NOMO-1 treated with dmso at 0.1 percent for 144 hours (cell line): ENCODE results near the gene PAGE2B.
"Not testable (repeated sequence)": the region's sequence is repeated elsewhere in the genome, so short reads cannot be mapped to it uniquely, and the experiment has no call there.

ENCODE experiments used
- DNase-seq: peaks from one replicate; lab custom pipeline; 2025; ENCODE audit not compliant: unreplicated experiment; lab: John Stamatoyannopoulos, UW

PAGE2B gene

DNA sequence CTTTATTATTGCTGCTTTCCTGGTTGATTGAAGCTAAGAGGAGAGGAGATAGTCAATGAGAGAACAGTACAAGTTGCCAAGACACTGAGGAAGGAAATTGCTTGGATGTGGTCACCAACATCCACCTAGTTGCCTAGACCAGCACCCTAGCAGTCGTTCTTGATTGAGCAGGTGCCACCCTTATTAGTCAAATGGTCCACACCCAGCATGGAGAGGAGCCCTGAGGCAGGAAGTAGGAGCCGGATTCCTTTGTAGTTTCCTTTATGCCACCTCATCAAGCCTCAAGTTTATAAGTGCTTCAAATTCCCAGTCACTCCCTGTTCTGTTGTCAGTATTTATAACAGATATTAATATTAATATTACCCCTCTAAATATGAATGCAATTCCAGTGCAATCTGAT is 33.1 kb downstream of the PAGE2B start:
- DNase-seq = no peak

DNA sequence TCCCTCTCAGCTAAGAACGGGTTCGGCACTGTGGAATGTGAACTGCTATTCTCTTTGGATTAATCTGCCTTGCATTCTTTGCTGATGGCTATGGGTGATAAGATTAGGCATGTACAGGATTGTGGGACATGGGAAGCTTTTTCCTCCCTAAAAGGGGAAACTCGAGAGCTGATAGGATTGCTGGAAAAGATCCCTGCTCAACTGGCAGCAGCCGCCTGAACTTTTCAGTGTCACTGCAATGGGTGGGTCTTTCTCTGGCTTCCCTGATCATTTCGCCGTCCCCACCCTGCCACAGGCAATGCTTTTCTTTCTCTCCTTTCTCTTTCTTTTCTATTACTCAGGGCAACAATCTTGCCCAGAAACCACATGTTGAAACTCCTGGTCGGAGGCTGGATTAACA is 34.5 kb downstream of the PAGE2B start:
- DNase-seq = no peak

DNA sequence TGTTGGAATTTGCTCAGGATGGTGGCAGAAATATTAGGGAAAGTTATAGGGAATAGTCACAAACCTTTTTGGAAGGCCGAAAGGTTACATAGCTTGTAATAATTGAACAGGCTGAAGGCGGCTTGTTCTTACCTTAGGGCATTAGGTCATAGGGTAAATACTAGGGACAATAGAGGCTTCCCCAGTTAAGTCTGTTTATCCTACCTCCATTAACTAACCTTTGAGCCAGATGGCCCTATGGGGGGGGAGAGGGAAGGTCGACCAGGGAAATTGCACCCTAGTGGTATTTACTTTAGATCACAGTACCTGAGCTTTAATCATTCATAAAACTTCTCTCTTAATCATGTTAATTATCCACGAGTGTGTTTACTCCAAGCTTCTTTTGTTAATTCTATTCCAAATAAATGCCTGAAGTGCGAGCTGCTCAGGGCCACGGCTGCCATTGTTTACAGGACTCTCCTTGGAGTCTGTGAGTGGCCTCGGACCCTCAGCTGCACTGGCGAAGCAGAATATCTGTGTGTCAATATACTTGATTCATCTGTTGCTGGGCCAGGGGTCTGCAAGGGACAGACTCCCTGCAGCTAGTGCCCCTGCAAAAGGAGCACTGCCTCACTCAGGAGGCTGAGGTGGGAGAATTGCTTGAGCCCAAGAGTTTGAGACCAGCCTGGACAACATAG is 36.9 kb downstream of the PAGE2B start:
- no peak for DNase-seq

DNA sequence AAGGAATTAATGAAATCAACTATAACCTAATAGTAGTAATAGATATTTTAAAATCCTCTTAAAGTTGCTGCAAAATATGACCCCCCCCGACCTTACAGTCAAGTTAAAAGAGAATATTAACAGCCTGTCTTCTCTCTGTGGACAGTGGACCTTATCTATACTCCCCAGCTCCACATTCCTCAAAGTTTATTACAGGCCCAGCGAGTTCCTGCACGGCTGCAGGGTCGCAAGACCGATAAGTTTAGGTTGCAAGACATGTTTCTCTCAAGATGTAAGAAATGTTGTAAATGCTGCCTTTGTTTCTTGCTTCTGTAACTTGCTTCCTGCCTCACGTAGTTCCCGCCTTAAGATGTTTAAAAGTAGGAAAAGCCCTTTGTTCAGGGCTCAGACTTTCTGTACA is 41.8 kb downstream of the PAGE2B start:
- DNase-seq = not testable (repeated sequence)

DNA sequence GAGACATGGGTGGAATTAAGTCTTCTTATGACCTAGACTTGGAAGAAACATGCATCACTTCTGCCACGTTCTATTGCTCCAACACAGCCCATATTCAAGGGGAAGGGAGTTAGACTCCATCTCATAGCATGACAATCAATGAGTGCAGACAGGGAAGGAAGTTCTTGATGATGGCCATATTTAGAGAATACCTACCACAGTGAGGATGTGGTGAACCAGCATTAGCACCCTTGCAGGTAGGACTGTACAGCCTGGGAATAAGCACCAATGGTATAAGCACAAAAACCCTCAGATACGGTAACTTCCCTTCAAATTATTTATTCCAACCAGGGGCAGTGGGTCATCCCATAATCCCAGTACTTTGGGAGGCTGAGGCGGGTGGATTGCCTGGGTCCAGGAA is 43.7 kb downstream of the PAGE2B start:
- no peak for DNase-seq

DNA sequence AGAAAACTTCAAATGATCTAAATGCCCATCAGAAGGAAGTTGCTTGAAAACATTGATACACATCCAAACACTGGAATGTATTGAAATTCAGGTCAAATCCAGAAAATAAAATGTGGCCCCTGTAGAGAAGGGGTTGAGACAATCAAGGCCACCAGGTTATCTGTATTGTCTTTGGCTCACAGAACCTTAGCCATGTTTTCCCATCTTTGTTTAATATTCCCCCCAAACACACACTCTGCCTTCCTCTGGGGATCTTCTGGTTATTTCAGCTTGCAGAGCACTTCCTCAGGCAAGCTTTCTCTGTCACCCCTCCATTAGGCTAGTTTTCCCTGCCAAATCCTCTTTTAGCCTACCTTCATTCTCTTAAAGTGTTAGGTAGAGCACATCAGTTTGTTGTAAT is 44.4 kb downstream of the PAGE2B start:
- DNase-seq = no peak

DNA sequence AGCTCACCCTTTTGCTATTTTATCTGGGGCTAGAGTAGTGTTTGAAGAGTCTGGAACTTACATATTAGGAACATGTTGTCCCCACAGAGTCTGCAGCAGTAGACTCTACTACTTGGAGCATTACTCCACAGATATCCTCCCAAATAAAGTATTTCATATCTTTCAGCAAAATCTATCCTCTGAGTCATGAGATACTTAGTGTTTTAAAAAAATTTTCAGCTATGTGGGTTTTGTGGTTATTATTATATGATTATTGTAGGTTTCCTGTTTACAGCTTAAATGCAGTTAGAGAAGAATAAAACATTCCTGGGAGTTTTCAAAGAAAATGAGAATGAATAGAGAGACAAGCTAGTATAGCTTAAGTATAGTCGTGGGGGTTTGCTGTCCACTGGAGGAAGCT is 44.9 kb downstream of the PAGE2B start:
- DNase-seq = no peak

DNA sequence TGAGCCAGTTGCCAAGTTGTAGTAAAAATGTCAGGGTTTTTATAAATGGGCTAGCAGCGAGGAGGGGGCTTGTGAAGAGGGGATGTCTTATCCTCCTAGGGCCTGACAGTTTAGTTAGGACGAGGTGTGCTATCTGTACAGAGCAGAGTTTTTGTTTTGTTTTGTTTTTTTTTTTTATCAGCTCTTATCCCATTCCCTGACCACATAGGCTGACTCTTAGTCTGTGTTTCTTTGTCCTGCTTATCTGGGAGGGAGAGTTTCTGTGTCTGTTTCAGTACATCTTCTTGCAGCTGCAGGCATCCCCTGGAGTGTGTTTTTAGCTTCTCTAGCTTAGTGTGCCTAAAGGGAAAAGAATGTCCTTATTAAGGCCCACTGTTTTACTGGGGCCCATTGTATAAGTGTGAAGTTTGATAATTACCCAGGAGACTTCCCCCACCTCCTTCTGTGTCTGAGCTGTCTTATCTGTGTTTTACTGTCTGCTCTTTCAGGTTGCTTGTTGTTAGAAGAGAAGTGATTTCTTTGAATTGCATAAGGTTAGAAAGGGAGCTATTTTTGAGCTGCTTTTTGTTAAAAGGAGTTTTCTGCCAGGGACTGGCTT is 46.0 kb downstream of the PAGE2B start:
- DNase-seq = no peak

DNA sequence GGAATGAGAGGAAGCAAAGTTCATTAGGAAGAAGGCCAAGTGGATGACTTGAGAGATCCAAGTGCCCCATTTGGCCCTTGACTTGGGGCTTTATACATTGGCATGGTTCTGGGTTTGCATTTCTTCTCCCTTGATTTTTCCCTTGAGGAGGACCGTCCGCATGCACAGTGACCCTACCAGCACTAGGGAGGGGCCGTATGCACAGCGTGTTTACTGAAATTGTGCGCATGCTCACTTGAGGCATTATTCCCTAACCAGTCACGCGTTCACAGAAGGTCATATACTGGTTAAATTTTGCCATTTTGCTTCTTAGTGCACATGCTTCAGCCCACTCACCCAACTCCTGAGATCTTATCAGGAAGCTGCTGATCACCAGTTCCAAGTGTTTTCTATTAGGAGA is 49.1 kb downstream of the PAGE2B start:
- no peak for DNase-seq

DNA sequence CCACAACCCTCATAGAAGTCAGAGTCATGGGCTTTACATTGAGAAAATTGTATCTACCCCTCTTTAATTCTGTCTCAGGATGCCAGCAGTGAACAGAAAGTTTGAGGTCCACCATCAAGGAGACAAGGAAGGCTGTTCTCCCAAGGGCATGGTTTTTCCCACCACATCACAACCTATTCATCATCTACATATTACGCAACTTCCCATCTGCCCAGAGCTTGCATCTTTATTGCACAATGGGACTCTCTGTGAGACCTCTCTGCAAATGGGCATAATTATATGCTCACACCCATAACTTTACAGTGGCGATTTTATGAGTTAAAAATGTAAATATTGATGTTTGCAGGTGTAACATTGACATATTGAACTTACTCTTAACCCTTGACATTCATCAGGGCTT is 52.9 kb downstream of the PAGE2B start:
- DNase-seq = no peak
